ENCODE measurements around the gene PTPN6.

Gene PTPN6

DNA sequence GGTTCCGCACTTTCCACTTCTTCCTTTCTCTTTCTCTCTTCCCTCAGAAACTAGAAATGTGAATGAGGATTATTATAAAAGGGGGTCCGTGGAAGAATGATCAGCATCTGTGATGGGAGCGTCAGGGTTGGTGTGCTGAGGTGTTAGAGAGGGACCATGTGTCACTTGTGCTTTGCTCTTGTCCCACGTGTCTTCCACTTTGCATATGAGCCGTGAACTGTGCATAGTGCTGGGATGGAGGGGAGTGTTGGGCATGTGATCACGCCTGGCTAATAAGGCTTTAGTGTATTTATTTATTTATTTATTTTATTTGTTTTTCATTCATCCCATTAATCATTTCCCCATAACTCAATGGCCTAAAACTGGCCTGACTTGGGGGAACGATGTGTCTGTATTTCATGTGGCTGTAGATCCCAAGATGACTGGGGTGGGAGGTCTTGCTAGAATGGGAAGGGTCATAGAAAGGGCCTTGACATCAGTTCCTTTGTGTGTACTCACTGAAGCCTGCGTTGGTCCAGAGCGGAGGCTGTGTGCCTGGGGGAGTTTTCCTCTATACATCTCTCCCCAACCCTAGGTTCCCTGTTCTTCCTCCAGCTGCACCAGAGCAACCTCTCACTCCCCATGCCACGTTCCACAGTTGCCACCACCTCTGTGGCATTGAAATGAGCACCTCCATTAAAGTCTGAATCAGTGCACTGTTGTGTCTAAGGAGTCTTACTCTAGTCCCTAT, 28.0 kb upstream of the PTPN6 start:
- no peak for DNase-seq

DNA sequence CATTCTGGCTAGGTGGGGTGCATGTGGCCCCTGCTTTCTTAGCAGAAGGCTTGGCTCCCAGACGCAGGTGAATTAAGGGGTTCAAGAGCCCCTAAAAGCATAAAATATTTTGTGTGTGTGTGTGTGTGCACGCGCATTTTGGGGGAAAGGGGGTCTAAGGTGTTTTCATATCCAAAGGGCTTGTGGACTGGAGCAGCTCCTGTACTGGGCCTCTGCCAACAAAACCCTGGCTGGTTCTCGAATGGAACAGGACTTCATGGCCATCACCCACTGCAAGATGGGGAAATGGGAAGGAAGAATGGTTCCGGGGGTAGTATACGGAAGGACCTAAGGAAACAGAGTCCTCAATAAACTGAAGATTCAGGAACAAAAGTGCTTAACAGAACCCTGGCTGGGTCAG, 27.3 kb upstream of the PTPN6 start:
- DNase-seq, result no peak

DNA sequence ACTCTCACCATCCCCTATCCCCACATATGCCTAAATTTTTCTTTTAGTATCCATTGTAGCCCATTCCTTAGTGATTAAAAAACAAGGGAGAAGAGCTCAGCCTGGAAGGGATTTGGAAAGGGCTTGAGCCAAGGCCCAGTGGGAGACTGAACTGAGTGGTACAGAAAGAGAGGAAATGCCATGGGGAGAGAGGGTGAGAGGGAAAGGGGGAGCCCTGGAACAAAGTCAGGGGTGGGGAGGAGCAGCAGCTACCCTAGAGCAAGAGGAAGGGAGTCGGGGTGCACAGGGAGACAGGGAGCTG, 26.0 kb upstream of the PTPN6 start:
- peak; percentile 54 for DNase-seq

DNA sequence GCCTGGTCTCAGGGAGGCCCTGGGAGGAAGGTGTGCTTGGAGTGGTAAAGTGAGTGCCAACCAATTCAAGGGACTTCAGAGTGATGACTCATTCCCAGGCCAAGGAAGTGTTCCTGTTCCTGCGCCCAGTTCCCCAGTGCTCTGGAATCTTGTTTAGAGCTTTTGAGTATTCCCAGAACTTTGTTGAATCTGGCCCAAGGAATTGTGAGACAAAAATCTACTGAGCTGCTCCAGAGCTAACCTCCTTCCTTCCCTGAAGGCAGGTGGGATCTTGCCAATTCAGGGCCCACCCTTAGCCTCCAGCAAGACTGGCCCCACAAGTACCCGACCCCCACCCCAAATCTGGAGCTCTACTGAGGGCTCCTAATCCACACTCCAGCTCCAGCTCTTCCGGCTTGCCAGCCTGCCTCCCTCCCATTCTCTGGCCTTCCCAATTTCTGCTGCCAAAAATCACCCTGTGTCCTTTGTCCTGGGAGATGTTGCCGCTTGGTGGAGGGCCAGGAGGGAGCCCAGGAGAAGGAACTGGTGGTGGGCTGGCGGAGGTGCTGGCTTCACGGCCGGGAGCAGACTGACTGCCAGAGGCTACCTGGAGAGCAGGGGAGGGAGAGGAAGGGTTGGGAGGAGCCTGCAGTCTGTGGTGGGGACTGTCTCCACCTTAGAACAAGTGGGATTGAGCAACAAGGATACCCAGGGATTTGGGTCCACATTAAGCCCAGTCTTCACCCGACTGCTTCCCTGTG, 25.4 kb upstream of the PTPN6 start:
- peak; percentile 77 for DNase-seq

DNA sequence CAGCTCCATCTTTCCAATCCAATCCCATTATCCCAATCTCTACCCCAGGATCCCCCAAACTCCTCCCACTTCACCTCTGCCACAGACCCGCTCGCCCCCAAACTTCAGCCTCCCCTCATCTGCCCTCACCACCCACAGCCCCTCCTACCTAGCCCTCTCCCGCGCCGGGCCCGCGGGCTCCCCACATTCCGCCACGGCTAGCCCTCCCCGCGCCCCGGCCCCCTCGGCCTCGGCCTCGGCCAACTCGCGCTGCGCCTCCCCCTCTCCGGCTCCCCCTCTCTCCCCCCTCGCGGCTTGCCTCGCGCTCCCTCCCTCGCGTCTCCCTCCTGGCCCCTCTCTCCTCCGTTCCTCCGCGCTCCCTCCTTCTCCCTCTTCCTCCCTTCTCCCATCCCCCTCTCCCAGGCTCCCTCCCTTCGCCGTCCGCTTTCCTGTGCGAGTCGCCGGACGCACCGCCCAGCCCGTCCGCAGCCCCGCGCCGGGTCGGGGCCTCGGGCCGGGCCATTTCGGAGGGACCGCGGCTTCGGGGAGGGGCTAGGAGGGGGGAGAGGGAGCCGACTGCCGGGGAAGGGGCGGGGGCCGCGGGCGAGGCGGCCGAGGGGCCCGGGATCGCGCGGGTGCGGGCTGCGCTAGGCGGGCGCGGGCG, 23.7 kb upstream of the PTPN6 start, which contains the start of gene ATN1:
Gene ATN1, plus strand, starts transcription at position 581 of the 643 bp plus-strand sequence. CDS start 6,043 bp downstream, outside the sequence.
- peak; percentile 44 for DNase-seq

DNA sequence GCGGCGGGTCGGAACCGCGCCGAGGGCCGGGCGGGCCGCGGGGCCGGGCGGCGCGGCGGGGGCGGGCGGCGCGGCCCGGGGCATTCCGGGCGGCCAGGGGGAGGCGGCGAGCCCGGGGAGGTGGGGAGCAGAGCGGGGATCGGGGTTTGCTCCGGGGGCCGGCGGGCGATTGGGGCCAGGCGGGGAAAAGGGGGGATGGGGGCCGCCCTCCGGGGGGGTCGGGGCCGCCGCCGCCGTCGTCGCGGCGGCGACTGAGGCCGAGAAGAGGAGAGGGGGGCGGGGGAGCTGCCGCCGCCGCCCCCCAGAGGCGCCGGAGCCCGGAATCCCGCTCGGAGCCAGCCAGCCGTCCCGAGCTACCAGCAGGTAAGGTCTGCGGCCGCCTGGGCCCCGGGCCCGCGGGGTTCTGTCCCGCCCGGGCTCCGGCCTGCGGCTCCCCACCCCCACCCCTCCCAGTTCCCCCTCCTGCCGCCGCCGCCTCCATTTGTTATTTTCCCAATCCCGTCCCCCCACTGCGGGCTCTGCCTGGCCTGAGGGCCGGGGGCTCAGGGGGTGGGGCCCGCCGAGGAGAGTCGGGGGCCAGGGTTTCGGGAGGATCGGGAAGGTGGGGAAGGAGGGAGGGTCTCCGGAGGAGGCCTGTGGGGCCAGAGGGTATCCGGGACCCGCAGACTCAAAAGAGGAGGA, 23.0 kb upstream of the PTPN6 start:
- no peak for DNase-seq

DNA sequence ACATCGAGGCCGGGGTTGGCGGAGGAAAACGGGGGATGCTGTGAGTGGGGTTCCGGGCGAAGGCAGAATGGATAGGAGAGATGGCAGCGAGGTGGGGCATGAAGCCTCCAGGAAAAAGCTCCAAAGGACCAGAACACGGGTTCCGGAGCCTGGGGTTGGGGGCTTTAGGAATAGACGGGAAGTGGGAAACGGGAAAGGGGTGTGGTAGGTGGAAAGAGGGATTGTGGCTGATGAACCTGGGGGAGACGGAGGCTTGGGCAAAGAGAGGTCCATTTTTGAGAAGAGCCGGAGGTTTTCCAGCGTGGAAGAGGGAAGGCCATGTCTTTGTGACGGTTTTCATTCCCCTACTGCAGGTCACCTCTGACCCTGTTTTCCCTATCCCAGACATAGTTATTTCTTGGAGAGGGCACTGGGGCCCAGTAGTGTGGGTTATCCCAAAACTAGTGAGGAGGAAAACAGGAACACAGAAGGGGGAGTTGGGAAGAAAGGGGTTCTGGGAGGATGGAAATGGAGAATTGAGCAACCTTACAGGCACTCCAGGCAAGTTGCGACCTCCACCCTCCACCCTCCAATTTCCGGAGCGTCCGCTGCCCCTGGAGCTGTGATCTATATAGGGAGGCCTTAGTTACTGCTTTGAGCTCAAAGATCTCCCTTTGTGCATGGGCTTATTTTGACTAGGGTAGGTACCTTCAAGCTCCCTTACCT, 22.3 kb upstream of the PTPN6 start:
- DNase-seq, result no peak

DNA sequence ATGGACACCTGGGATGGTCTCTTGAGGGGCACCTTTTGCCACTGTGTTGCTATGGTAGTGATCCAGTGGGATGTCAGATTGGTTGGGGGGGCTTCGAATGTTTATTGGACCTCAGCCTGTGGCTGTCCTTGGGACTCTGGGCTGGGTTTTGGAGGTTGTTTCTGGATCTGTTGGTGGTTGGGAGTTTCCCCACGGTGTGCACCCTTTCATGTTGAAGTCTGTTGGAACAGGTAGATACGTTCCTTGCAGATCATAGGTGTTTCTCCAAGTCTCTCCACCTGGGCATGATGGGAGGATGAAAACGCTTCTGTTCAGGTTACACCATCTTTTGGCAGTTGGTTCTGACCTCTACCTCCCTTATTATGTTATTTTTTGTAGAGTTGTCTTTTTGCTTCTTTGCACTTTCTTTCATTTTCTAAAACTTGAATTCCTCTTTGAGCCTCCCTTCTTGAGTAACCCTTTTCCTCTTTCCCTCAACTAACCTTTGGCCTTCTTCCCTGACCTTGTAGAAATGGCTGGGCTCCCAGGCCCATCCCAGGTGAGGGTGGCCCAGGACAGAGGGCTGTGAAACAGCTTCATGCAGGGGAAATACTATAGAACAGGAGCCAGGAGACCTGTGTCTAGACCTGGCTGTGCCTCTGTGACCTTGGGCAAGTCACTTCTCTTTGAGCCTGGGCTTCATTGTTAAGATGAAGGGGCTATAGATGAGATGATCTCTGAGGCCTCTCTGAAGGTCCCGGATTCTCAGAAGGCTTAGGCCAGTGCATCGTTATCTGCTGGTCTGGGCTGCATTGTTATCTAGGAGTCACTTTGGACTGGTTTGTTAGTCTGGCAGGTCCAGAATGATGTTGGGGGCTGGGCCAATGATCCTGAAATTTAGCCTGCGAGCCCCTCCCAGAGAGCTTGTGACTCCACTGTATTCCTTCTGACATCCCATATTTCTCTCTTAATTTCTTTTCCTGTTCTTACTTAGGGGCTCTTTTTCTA, 21.4 kb upstream of the PTPN6 start:
- no peak for DNase-seq

DNA sequence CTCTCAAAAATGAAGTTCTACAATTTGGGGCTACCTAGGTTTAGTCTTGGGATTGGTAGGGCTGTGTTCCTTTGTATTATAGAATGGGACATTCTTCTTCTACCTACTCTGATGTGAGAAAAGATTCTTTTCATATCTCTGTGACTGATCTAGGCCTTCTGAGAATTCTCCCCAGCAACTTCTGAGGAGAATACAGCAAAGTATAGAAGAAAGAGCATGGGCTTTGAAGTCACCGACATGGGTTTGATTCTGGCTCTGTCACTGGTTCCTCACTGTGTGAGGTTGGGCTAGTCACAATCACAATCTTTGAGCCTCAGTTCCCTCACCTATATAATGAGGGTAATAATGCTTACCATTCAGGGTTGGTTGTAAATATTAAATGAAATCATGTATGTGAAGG, 18.4 kb upstream of the PTPN6 start:
- DNase-seq, result no peak

DNA sequence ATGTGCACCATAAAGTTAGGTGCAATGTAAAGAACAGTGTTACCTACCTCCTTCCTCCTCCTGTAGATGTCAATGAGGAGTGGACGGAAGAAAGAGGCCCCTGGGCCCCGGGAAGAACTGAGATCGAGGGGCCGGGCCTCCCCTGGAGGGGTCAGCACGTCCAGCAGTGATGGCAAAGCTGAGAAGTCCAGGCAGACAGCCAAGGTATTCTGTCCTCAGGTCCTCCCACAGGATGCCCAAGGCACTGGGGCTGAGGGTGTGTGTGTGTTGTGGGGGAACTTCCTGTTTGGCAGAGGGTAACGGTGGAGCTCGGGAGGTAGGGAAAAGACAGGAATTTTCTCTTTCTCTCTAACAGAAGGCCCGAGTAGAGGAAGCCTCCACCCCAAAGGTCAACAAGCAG, 17.0 kb upstream of the PTPN6 start:
- no peak for DNase-seq

DNA sequence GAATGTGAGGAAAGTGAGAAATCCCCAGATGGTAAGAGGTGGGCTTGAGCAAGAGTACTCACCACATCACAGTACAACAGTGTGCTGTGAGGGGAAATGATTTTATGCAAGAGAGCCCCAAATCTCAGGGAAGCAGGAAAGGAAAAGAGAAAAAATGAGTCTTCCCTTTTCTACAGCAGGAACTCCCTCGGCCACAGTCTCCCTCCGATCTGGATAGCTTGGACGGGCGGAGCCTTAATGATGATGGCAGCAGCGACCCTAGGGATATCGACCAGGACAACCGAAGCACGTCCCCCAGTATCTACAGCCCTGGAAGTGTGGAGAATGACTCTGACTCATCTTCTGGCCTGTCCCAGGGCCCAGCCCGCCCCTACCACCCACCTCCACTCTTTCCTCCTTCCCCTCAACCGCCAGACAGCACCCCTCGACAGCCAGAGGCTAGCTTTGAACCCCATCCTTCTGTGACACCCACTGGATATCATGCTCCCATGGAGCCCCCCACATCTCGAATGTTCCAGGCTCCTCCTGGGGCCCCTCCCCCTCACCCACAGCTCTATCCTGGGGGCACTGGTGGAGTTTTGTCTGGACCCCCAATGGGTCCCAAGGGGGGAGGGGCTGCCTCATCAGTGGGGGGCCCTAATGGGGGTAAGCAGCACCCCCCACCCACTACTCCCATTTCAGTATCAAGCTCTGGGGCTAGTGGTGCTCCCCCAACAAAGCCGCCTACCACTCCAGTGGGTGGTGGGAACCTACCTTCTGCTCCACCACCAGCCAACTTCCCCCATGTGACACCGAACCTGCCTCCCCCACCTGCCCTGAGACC, 15.6 kb upstream of the PTPN6 start:
- DNase-seq, result no peak

DNA sequence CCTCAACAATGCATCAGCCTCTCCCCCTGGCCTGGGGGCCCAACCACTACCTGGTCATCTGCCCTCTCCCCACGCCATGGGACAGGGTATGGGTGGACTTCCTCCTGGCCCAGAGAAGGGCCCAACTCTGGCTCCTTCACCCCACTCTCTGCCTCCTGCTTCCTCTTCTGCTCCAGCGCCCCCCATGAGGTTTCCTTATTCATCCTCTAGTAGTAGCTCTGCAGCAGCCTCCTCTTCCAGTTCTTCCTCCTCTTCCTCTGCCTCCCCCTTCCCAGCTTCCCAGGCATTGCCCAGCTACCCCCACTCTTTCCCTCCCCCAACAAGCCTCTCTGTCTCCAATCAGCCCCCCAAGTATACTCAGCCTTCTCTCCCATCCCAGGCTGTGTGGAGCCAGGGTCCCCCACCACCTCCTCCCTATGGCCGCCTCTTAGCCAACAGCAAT, 14.9 kb upstream of the PTPN6 start:
- no peak for DNase-seq

DNA sequence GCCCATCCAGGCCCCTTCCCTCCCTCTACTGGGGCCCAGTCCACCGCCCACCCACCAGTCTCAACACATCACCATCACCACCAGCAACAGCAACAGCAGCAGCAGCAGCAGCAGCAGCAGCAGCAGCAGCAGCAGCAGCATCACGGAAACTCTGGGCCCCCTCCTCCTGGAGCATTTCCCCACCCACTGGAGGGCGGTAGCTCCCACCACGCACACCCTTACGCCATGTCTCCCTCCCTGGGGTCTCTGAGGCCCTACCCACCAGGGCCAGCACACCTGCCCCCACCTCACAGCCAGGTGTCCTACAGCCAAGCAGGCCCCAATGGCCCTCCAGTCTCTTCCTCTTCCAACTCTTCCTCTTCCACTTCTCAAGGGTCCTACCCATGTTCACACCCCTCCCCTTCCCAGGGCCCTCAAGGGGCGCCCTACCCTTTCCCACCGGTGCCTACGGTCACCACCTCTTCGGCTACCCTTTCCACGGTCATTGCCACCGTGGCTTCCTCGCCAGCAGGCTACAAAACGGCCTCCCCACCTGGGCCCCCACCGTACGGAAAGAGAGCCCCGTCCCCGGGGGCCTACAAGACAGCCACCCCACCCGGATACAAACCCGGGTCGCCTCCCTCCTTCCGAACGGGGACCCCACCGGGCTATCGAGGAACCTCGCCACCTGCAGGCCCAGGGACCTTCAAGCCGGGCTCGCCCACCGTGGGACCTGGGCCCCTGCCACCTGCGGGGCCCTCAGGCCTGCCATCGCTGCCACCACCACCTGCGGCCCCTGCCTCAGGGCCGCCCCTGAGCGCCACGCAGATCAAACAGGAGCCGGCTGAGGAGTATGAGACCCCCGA, 14.3 kb upstream of the PTPN6 start:
- DNase-seq, result peak; percentile 76

DNA sequence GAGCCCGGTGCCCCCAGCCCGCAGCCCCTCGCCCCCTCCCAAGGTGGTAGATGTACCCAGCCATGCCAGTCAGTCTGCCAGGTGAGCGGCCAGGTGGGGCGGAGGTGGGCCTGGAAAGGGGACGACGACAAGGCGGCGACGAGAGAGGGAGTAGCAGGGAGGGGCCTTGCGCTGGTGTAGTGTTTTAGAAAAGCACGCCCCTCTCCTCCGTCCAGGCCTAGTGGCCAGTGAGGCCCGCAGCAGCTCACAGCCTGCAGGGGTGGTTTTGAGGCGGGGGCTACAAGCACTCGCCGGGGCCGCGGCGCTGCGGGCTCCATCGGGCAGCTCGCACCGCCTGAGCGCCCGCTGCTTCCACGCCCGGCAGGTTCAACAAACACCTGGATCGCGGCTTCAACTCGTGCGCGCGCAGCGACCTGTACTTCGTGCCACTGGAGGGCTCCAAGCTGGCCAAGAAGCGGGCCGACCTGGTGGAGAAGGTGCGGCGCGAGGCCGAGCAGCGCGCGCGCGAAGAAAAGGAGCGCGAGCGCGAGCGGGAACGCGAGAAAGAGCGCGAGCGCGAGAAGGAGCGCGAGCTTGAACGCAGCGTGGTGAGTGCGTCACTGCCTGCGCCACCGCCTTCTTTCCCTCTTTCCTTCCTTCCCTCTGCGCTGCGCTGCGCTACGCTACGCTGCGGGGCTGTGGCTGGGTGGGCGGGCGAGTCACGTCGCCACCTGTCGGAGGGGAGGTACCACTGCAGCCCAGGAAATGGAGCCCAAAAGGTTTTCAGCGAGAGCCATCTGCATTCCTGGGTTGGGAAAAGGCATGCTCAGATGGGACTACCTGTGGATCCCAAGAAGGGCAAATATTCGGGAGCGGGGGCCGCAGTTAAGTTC, 13.4 kb upstream of the PTPN6 start:
- DNase-seq, result peak; percentile 98

DNA sequence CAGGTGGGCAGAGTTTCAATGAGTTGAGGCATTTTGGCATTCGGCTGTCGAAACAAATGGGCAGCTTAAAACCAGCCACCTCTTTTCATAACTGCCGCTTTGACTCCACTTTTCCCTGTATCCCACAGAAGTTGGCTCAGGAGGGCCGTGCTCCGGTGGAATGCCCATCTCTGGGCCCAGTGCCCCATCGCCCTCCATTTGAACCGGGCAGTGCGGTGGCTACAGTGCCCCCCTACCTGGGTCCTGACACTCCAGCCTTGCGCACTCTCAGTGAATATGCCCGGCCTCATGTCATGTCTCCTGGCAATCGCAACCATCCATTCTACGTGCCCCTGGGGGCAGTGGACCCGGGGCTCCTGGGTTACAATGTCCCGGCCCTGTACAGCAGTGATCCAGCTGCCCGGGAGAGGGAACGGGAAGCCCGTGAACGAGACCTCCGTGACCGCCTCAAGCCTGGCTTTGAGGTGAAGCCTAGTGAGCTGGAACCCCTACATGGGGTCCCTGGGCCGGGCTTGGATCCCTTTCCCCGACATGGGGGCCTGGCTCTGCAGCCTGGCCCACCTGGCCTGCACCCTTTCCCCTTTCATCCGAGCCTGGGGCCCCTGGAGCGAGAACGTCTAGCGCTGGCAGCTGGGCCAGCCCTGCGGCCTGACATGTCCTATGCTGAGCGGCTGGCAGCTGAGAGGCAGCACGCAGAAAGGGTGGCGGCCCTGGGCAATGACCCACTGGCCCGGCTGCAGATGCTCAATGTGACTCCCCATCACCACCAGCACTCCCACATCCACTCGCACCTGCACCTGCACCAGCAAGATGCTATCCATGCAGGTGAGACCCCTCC, 12.6 kb upstream of the PTPN6 start:
- no peak for DNase-seq

DNA sequence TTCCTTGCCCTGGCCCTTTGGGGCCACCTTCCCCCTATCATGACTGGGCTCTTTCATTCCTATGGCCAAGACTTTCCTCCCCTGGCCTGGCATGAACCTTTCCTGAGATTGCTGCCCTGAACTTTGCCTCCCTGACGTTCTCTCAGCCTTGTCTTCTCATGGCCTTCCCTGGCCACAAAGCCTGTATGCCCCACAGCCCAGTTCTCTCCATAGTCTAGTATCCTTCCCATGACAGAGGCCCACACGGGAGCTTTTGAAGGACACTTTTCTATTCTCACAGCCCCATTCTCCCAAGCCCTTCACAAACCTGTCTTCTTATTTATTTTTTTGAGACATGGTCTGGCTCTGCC, 12.0 kb upstream of the PTPN6 start:
- DNase-seq, result no peak

DNA sequence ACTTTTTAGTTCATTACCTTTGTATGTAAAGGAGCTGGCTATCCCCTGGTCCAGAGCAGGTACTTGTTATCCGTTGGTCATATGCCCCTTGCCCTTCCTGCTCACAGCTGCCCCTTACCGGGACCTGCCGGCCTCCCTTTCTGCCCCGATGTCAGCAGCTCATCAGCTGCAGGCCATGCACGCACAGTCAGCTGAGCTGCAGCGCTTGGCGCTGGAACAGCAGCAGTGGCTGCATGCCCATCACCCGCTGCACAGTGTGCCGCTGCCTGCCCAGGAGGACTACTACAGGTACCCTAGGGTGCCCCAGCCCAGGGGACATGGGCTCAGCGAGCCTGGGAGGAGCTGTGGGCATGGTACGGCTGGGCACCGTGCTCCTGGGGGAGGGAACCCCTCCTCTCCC, 9.9 kb upstream of the PTPN6 start:
- DNase-seq, result no peak

DNA sequence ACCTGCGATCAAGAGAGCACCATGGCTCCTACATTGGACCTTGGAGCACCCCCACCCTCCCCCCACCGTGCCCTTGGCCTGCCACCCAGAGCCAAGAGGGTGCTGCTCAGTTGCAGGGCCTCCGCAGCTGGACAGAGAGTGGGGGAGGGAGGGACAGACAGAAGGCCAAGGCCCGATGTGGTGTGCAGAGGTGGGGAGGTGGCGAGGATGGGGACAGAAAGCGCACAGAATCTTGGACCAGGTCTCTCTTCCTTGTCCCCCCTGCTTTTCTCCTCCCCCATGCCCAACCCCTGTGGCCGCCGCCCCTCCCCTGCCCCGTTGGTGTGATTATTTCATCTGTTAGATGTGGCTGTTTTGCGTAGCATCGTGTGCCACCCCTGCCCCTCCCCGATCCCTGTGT, 9.4 kb upstream of the PTPN6 start:
- no peak for DNase-seq

All from NCI-H1694 treated with DMSO at 0.1 percent for 48 hours (cell line).